SK-N-SH (cell line): Measurements from ENCODE around the gene PTCSC3.

ENCODE experiments used
- CTCF ChIP-seq: fragments of 200-600 bp; sonication (generic); IDR thresholded peaks from 2 replicates; pipeline ENCODE4 v1.6.1; 2017; ENCODE audit warnings: antibody characterized with exemption, mild to moderate bottlenecking, moderate library complexity
- EP300 ChIP-seq, 2 experiments: IDR thresholded peaks; 2 replicates each; pipeline versions ENCODE4 v1.4.0 to v1.6.1; 2012; ENCODE audit warnings: borderline replicate concordance in 1 of 2, low read depth in 1 of 2, low read length in 1 of 2
- EZH2phosphoT487 ChIP-seq: fragments of 200-600 bp; sonication (generic); IDR thresholded peaks from 2 replicates; pipeline ENCODE4 v1.6.1; 2017; ENCODE audit warnings: low read depth, mixed run types, mild to moderate bottlenecking, antibody characterized with exemption, moderate library complexity, borderline replicate concordance
- FOXM1 ChIP-seq: IDR thresholded peaks from 2 replicates; pipeline ENCODE4 v1.4.0; 2012; ENCODE audit warnings: low read depth, mild to moderate bottlenecking
- NRF1 ChIP-seq: IDR thresholded peaks from 2 replicates; pipeline ENCODE4 v1.6.1; 2012; ENCODE audit warnings: low read depth, mild to moderate bottlenecking, low read length
- POLR2AphosphoS5 ChIP-seq: IDR thresholded peaks from 2 replicates; pipeline ENCODE4 v1.6.1; 2012; ENCODE audit warnings: low read depth, low read length
- REST ChIP-seq: IDR thresholded peaks from 2 replicates; pipeline ENCODE4 v1.6.1; 2012; ENCODE audit warnings: mild to moderate bottlenecking, low read depth, low read length, moderate library complexity
- RFX5 ChIP-seq: IDR thresholded peaks from 2 replicates; pipeline ENCODE4 v1.6.1; 2012; ENCODE audit warnings: mild to moderate bottlenecking, improper control_type of control experiment, low read length
- YY1 ChIP-seq: IDR thresholded peaks from 2 replicates; pipeline ENCODE4 v1.4.0; 2012; ENCODE audit warnings: low read depth, mild to moderate bottlenecking
- TF ChIP-seq, protein P1 (sequence below): IDR thresholded peaks from 2 replicates; pipeline ENCODE4 v1.4.0; 2012; ENCODE audit warnings: low read depth

GRCh38 chr14:36096090-36096489, 80.4 kb downstream of the PTCSC3 start:
- TF ChIP-seq YY1 (no peak), REST (no peak), CTCF (no peak), EZH2phosphoT487 (no peak), POLR2AphosphoS5 (no peak), RFX5 (no peak), NRF1 (no peak), EP300 (IDR thresholded peaks at IDR 0.05; ENCODE audit: borderline replicate concordance in 1 of 2, low read depth in 1 of 2, low read length in 1 of 2) (no peak), FOXM1 (no peak)
- TF ChIP-seq, protein P1, sequence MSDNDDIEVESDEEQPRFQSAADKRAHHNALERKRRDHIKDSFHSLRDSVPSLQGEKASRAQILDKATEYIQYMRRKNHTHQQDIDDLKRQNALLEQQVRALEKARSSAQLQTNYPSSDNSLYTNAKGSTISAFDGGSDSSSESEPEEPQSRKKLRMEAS = no peak
